K562 (cell line): ENCODE data around the gene CD84. TPM values are rescaled to one million over a fixed set of nuclear protein-coding genes. Genes with fewer than 3 reads are reported as not detected.

ENCODE experiments used
- BCOR ChIP-seq: fragments of 450-650 bp; IDR thresholded peaks from 2 replicates; pipeline ENCODE4 v1.6.1; 2016
- FOXK1 ChIP-seq: sonication (generic); formaldehyde crosslinking; IDR thresholded peaks from 2 replicates; pipeline ENCODE4 v1.8.0; 2022; ENCODE audit warnings: missing genetic modification reagents, mild to moderate bottlenecking, borderline replicate concordance
- MYC ChIP-seq, 2 experiments: fragments of 250-450 bp in 1 of 2; sonication (Bioruptor Pico) in 1 of 2; IDR thresholded peaks; 2 replicates each; pipeline versions ENCODE4 v1.5.1 to v1.6.1; 2012 to 2021; ENCODE audit warnings: low read depth in 2 of 2, borderline replicate concordance in 1 of 2, improper control_type of control experiment in 1 of 2, low read length in 1 of 2, mild to moderate bottlenecking in 1 of 2, moderate library complexity in 1 of 2
- RBM22 ChIP-seq: fragments of 200-400 bp; formaldehyde crosslinking; IDR thresholded peaks from 2 replicates; pipeline ENCODE4 v1.6.1; 2018; ENCODE audit warnings: low read length, low read depth; ENCODE audit not compliant: poor library complexity, severe bottlenecking
- SMARCE1 ChIP-seq: fragments of 450-650 bp; IDR thresholded peaks from 2 replicates; pipeline ENCODE4 v1.7.1; 2016; ENCODE audit warnings: mild to moderate bottlenecking
- ZNF232 ChIP-seq: sonication (generic); formaldehyde crosslinking; IDR thresholded peaks from 2 replicates; pipeline ENCODE4 v1.8.0; 2022; ENCODE audit warnings: mild to moderate bottlenecking, missing genetic modification reagents
- polyA plus RNA-seq, 8 experiments: library from polyadenylated mRNA; depleted of rRNA in 4 of 8; stranded (reverse) in 5 of 8; unstranded in 3 of 8; fragments of >200 nt; fragmentation: Nextera tagmentation in 2 of 8; fragmentation: Illumina TruSeq in 1 of 8; extraction: Ambion mirVana in 2 of 8; extraction: Trizol in 1 of 8; gene quantifications; 2 replicates each; pipeline versions ENCODE4 v1.2.1 to v1.2.3, GENCODE V29; 2011 to 2014; ENCODE audit warnings: inconsistent platforms in 1 of 8, missing spikeins in 1 of 8
- total RNA-seq, 7 experiments: library from RNA; depleted of rRNA in 6 of 7; stranded (reverse); fragments of >200 nt in 6 of 7; fragmentation: Illumina TruSeq in 2 of 7; extraction: Trizol in 2 of 7; gene quantifications; 2 replicates each; pipeline versions ENCODE4 v1.2.1 to v1.2.3, GENCODE V29; 2011 to 2021; ENCODE audit warnings: low replicate concordance in 1 of 7
- TF ChIP-seq, protein P1 (sequence below), 2 experiments: fragments of 200-800 bp in 1 of 2; sonication (Bioruptor generic) in 1 of 2; sonication (generic) in 1 of 2; formaldehyde crosslinking in 1 of 2; IDR thresholded peaks in 1 of 2; conservative IDR thresholded peaks in 1 of 2; 2 replicates each; pipeline versions ENCODE4 v1.5.0 to v1.6.1; 2016 to 2020; ENCODE audit warnings: missing compliant biosample characterization in 1 of 2, missing genetic modification characterization in 1 of 2, missing genetic modification reagents in 1 of 2
- TF ChIP-seq, protein P2 (sequence below): fragments of 450-650 bp; conservative IDR thresholded peaks from 2 replicates; pipeline ENCODE4 v1.6.1; 2016; ENCODE audit warnings: missing genetic modification characterization, low read depth, mild to moderate bottlenecking, missing compliant biosample characterization, moderate library complexity
- TF ChIP-seq, protein P3 (sequence below): fragments of 450-650 bp; IDR thresholded peaks from 2 replicates; pipeline ENCODE4 v1.6.1; 2016; ENCODE audit warnings: mild to moderate bottlenecking, moderate library complexity

The CD84 gene
- total and polyA plus RNA-seq, 9 of the 15 experiments (the other 6 are each of a cell fraction or from before 2014, with no cell fraction given): 0.82 to 6.8 (median 2.0) TPM

DNA sequence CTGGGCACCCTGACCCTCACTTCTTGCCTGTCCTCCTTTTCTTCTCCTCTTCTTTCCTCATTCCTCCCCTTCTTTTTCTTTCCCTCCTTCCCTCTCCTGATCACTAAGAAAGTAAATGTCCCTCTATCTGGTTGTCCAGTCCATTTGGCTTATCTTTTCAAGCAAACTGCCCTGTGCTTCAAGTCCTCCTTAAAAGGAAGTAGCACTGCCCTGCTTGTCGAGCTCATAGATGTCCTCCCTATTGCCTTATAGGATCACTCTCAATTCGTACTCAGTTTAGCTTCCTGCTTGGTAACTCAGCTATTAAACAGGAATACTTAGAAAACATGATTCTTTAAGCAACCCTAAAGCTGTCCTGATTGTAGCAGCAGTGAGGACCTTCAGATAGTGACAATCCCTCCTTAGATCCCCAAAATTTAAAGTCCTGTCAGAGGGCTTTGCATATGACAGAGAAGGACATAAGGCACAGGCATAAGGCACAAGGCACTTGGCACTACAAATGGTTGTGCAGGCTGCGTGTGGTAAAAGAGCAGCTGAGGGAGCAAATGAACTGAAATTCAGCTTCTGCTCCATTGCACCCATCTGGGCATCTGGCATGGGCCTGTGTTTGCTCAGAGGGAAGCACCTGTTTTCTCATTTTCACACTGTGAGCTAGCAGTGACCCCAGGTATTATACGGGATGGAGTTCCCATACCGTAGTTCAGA is 30.2 kb downstream of the CD84 start (continued):
- no peak for TF ChIP-seq RBM22
- TF ChIP-seq, protein P1, sequence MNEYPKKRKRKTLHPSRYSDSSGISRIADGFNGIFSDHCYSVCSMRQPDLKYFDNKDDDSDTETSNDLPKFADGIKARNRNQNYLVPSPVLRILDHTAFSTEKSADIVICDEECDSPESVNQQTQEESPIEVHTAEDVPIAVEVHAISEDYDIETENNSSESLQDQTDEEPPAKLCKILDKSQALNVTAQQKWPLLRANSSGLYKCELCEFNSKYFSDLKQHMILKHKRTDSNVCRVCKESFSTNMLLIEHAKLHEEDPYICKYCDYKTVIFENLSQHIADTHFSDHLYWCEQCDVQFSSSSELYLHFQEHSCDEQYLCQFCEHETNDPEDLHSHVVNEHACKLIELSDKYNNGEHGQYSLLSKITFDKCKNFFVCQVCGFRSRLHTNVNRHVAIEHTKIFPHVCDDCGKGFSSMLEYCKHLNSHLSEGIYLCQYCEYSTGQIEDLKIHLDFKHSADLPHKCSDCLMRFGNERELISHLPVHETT (CRISPR knock-in tag; conservative IDR thresholded peaks at IDR 0.05 in 1 of 2, IDR thresholded peaks at IDR 0.05 in 1 of 2): peak in 1 of 2 experiments; percentile 93; a peak in 2 of 4 replicates
- TF ChIP-seq ZNF232: no peak
- no peak for TF ChIP-seq FOXK1 (CRISPR knock-in tag)
- TF ChIP-seq, protein P2, sequence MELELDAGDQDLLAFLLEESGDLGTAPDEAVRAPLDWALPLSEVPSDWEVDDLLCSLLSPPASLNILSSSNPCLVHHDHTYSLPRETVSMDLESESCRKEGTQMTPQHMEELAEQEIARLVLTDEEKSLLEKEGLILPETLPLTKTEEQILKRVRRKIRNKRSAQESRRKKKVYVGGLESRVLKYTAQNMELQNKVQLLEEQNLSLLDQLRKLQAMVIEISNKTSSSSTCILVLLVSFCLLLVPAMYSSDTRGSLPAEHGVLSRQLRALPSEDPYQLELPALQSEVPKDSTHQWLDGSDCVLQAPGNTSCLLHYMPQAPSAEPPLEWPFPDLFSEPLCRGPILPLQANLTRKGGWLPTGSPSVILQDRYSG (tag): peak; percentile 92
- no peak for TF ChIP-seq MYC (IDR thresholded peaks at IDR 0.05; ENCODE audit: low read depth, low read length)
- TF ChIP-seq MYC (CRISPR knock-in tag; IDR thresholded peaks at IDR 0.05; ENCODE audit: borderline replicate concordance, low read depth): no peak
- TF ChIP-seq BCOR: peak; percentile 63
- 0 out of 2 replicates have a peak, but pooled peaks have one; percentile 47 for TF ChIP-seq SMARCE1
- TF ChIP-seq, protein P3, sequence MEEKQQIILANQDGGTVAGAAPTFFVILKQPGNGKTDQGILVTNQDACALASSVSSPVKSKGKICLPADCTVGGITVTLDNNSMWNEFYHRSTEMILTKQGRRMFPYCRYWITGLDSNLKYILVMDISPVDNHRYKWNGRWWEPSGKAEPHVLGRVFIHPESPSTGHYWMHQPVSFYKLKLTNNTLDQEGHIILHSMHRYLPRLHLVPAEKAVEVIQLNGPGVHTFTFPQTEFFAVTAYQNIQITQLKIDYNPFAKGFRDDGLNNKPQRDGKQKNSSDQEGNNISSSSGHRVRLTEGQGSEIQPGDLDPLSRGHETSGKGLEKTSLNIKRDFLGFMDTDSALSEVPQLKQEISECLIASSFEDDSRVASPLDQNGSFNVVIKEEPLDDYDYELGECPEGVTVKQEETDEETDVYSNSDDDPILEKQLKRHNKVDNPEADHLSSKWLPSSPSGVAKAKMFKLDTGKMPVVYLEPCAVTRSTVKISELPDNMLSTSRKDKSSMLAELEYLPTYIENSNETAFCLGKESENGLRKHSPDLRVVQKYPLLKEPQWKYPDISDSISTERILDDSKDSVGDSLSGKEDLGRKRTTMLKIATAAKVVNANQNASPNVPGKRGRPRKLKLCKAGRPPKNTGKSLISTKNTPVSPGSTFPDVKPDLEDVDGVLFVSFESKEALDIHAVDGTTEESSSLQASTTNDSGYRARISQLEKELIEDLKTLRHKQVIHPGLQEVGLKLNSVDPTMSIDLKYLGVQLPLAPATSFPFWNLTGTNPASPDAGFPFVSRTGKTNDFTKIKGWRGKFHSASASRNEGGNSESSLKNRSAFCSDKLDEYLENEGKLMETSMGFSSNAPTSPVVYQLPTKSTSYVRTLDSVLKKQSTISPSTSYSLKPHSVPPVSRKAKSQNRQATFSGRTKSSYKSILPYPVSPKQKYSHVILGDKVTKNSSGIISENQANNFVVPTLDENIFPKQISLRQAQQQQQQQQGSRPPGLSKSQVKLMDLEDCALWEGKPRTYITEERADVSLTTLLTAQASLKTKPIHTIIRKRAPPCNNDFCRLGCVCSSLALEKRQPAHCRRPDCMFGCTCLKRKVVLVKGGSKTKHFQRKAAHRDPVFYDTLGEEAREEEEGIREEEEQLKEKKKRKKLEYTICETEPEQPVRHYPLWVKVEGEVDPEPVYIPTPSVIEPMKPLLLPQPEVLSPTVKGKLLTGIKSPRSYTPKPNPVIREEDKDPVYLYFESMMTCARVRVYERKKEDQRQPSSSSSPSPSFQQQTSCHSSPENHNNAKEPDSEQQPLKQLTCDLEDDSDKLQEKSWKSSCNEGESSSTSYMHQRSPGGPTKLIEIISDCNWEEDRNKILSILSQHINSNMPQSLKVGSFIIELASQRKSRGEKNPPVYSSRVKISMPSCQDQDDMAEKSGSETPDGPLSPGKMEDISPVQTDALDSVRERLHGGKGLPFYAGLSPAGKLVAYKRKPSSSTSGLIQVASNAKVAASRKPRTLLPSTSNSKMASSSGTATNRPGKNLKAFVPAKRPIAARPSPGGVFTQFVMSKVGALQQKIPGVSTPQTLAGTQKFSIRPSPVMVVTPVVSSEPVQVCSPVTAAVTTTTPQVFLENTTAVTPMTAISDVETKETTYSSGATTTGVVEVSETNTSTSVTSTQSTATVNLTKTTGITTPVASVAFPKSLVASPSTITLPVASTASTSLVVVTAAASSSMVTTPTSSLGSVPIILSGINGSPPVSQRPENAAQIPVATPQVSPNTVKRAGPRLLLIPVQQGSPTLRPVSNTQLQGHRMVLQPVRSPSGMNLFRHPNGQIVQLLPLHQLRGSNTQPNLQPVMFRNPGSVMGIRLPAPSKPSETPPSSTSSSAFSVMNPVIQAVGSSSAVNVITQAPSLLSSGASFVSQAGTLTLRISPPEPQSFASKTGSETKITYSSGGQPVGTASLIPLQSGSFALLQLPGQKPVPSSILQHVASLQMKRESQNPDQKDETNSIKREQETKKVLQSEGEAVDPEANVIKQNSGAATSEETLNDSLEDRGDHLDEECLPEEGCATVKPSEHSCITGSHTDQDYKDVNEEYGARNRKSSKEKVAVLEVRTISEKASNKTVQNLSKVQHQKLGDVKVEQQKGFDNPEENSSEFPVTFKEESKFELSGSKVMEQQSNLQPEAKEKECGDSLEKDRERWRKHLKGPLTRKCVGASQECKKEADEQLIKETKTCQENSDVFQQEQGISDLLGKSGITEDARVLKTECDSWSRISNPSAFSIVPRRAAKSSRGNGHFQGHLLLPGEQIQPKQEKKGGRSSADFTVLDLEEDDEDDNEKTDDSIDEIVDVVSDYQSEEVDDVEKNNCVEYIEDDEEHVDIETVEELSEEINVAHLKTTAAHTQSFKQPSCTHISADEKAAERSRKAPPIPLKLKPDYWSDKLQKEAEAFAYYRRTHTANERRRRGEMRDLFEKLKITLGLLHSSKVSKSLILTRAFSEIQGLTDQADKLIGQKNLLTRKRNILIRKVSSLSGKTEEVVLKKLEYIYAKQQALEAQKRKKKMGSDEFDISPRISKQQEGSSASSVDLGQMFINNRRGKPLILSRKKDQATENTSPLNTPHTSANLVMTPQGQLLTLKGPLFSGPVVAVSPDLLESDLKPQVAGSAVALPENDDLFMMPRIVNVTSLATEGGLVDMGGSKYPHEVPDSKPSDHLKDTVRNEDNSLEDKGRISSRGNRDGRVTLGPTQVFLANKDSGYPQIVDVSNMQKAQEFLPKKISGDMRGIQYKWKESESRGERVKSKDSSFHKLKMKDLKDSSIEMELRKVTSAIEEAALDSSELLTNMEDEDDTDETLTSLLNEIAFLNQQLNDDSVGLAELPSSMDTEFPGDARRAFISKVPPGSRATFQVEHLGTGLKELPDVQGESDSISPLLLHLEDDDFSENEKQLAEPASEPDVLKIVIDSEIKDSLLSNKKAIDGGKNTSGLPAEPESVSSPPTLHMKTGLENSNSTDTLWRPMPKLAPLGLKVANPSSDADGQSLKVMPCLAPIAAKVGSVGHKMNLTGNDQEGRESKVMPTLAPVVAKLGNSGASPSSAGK: no peak; the same call in 1 of the 2 replicates
